Activated CD4-positive, alpha-beta T cell treated with anti-CD3 and anti-CD28 coated beads for 1 hour (primary cell): ENCODE results near the gene TMTC4.
A peak's percentile ranks its signal among the peaks of the same experiment; 100 is the strongest.
"Not testable (repeated sequence)": the region's sequence is repeated elsewhere in the genome, so short reads cannot be mapped to it uniquely, and the experiment has no call there.

Experiments
- DNase-seq: peaks from one replicate; pipeline ENCODE4 v3.0.0-alpha.2; 2020

TMTC4 gene

GRCh38 chr13:100619940-100620339 lies 54.7 kb downstream of the TMTC4 start:
- no peak for DNase-seq

GRCh38 chr13:100618897-100619296 lies 55.7 kb downstream of the TMTC4 start:
- DNase-seq, result not testable (repeated sequence)

- DNase-seq, result no peak
Measured at GRCh38 chr13:100613031-100613430, 61.6 kb downstream of the TMTC4 start.

- no peak for DNase-seq
Measured at GRCh38 chr13:100611678-100612492, 62.7 kb downstream of the TMTC4 start.

GRCh38 chr13:100610391-100611347 lies 63.9 kb downstream of the TMTC4 start:
- no peak for DNase-seq

GRCh38 chr13:100608906-100609305 lies 65.7 kb downstream of the TMTC4 start:
- no peak for DNase-seq

GRCh38 chr13:100608489-100608888 lies 66.1 kb downstream of the TMTC4 start:
- no peak for DNase-seq

- no peak for DNase-seq
Measured at GRCh38 chr13:100604918-100605710, 69.5 kb downstream of the TMTC4 start.

GRCh38 chr13:100602493-100603111 lies 72.0 kb downstream of the TMTC4 start:
- DNase-seq, result no peak

- no peak for DNase-seq
Measured at GRCh38 chr13:100601716-100602115, 72.9 kb downstream of the TMTC4 start.

- DNase-seq, result no peak
Measured at GRCh38 chr13:100600915-100601314, 73.7 kb downstream of the TMTC4 start.

- no peak for DNase-seq
Measured at GRCh38 chr13:100600461-100600860, 74.1 kb downstream of the TMTC4 start.

- DNase-seq, result no peak
Measured at GRCh38 chr13:100597253-100597652, 77.3 kb downstream of the TMTC4 start.

- DNase-seq, result no peak
Measured at GRCh38 chr13:100596516-100596915, 78.1 kb downstream of the TMTC4 start.

GRCh38 chr13:100594731-100595130 lies 79.9 kb downstream of the TMTC4 start:
- no peak for DNase-seq

- no peak for DNase-seq
Measured at GRCh38 chr13:100594255-100594654, 80.3 kb downstream of the TMTC4 start.

- no peak for DNase-seq
Measured at GRCh38 chr13:100589178-100589725, 85.3 kb downstream of the TMTC4 start.

- DNase-seq, result peak; percentile 76
Measured at GRCh38 chr13:100588331-100589177, 86.0 kb downstream of the TMTC4 start, which contains the start of gene GGACT. Gene GGACT (minus strand): TSS chr13:100588789. CDS start chr13:100532591, 56,198 bp downstream.

- DNase-seq, result no peak
Measured at GRCh38 chr13:100584896-100585295, 89.7 kb downstream of the TMTC4 start.

GRCh38 chr13:100581504-100581903 lies 93.1 kb downstream of the TMTC4 start:
- no peak for DNase-seq

- no peak for DNase-seq
Measured at GRCh38 chr13:100581030-100581429, 93.6 kb downstream of the TMTC4 start.
